Middle frontal gyrus (tissue), 1 donor: ENCODE measurements around the gene AGMAT.

Experiments
- DNase-seq: peaks from one replicate; pipeline ENCODE4 v3.0.0-alpha.2; 2015; ENCODE audit warnings: low spot score; ENCODE audit errors: extremely low spot score

Gene AGMAT

DNA sequence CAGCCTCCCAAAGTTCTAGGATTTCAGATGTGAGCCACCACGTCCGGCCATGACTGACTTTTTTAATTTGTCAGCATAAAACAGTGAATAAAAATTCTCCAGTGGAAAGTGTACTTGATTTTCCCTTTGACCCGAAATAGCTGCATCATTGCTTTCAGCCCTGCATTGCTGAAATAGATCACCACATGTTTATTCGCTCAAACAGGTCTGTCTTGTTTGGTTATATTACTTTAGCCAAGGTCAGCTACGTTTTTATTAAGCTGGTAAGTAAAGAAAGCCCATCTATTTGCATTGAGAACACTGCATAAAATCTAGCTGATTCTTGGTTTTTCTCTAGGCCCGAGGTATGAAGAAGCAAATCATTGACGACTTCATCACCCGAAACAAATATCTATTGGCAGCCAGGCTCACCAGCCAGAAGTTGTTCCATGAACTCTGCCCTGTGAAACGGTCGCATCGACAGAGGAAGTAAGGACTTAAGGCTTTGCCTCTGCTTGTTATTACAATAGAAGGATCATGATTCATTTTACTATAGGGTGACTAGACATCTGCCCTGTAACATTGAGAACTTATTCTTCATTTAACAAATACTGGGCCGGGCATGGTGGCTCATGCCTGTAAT, 25.6 kb downstream of the AGMAT start:
- no peak for DNase-seq

DNA sequence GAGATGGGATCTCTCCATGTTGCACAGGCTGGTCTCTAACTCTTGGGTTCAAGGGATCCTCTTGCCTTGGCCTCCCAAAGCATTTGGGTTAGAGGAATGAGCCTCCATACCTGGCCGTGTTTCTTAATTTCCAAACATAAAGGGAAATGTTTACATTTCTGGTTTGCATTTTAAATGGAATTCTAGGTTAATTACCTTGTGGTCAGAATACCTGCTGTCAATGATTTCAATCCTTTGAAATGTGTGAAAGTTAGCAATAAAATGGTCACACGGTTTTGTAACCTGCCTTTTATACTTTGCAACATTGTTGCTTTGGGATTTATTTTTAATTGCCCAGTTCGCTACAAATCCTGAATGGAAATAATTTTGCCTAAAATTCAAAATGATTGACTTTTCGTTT, 26.3 kb downstream of the AGMAT start:
- no peak for DNase-seq

DNA sequence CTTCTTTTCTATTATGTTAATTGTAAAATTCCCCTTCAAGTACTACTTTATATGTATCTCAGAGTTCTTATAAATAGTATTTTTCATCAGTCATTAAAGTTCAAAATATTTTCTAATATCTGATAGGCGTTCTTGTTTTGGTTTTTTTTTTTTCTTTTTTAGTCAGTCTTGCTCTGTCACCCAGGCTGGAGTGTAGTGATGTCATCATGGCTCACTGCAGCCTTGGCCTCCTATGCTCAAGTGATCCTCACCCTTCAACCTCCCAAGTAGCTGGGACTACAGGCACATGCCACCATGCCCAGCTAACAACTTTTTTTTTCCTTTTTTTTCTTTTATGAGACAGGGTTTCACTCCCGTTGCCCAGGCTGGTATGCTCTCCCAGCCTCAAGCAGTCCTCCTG, 27.3 kb downstream of the AGMAT start:
- no peak for DNase-seq

DNA sequence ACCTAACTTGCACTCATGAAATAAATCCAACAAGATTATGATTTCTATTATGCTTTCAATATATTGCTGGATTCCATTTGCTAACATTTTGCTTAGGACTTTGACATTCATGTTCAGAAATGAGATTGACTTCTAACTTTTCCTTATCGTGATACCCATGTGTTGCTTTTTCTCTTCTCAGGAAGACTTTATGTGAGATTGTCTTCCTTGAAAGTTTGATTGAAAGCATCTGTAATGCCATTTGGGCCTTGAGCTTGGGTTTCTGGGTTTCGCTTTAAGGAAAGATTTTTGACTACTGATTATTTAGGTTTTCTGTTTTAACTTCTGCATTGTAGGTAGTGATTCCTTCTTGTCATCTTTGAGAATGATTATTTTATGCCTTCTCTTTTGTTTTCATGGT, 27.8 kb downstream of the AGMAT start:
- DNase-seq, result no peak

DNA sequence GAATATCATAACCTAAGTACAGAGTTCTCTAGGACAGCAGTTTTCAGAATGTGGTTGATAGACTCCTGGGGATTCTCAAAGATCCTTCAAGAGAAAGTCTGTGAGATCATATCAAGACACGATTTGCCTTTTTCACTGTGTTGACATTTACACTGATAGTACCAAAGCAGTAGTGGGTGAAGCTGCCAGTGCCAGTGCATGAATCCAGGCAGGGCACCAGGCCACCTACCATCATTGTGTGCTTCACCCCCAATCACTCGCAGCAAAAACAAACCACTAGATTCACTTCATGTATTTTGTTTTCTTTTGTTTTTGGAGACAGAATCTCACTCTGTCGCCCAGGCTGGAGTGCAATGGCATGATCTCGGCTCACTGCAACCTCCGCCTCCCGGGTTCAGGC, 34.3 kb downstream of the AGMAT start:
- no peak for DNase-seq

DNA sequence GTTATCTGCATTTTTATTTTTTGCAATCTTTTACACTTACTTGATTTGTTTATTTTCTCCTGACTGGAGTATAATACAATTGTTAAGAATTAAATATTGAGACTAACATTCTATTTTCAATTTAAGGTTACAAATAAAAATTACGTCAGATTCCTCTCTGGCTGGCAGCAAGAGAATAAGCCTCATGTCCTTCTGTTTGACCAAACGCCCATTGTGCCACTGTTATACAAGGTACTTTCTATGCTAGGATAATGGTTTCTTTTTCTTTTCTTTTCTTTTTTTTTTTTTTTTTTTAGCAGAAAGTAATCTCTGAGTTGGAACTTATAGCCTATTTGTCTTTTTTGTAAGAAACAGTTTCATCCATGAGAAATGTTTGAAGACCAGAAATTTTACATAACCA, 38.2 kb downstream of the AGMAT start:
- no peak for DNase-seq

DNA sequence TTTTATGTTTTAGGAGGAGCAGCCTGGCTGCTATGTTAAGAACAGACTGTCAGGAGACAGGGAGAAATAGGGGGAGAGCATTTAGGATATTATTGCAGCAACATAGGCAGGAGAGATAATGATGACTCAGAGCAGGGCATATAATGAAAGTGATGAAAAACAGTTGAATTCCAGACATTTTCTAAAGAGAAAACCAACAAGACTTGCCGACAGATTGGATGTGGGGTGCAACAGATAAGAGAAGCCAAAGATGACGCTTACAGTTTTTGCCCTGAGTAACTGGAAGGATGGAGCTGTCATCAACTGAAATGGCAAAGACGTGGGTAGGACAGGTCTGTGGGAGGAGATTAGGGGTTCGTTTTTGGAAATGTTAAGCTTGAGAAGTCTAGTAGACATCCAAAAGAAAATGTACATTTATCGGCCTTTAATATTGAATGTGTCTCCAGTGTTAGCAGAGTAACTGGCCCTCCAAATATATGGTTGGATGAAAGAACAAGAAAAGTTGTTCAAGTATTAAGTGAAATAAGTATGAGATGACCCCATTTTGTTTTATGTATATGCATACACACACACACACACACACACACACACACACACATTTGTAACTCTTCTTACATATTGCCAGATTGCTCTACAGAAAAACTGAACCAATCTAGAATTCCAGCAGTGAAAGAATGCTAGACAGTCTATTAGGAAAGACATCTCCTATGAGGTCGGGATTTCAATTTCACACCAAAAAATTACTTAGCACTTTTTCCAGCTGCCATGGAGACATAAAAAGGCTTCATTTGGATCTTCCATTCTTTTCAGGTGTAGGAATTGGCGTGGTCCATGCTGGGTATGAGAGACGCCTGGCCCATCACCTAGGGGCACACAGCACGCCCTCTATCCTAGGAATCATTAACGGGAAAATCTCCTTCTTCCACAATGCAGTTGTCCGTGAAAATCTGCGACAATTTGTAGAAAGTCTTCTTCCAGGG, 41.0 kb downstream of the AGMAT start:
- no peak for DNase-seq

DNA sequence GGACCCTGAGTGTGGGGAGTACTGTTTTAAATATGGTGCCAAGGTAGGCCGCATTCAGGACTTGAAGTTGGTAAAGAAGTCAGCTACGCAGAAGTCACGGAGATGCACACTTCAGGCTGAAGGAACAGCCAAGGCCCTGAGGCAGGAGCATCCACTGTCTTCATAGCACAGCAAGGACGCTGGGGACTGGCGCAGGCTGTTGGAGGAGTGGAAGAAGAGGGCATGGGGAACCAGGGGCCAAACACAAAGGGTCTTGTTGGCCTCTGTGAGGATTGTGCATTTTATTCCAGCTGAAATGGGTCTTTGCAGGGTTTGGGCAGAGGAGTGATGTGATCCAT, 41.6 kb downstream of the AGMAT start:
- no peak for DNase-seq

DNA sequence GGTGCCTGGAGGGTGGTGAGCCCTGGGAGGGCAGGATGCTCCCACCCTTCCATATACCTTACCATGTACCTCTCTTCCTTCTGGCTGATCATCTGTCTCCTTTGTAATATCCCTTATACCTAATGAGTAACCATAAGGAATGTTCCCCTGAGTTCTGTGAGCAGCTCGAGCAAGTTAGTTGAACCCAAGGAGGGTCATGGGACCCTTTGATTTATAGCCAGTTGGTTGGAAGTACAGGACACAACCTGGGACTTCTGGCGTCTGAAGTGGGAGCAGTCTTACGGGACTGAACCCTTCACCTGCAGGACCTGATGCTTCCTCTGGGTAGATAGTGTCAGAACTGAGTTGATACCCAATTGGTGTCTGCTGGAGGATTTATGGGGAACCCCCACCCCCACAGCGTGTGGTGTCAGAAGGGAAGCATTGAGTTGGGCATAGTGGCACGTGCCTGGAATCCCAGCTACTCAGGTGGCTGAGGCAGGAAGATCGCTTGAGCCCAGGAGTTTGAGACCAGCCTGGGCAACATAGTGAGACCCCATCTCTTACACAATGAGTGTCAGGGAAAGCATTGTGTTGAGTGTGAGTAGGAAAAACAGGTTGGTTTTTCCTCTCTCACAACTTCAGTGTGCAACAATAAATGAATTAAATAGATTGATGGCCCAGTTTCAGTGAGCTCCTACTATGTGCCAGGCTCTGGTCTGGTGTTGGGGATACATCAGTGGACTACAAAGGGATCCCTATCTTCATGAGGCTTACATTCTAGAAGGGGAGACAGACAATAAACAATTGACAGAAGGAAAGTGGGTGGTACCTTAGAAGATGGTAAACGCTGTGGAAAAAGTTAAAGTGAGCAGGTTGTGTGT, 42.2 kb downstream of the AGMAT start:
- no peak for DNase-seq

DNA sequence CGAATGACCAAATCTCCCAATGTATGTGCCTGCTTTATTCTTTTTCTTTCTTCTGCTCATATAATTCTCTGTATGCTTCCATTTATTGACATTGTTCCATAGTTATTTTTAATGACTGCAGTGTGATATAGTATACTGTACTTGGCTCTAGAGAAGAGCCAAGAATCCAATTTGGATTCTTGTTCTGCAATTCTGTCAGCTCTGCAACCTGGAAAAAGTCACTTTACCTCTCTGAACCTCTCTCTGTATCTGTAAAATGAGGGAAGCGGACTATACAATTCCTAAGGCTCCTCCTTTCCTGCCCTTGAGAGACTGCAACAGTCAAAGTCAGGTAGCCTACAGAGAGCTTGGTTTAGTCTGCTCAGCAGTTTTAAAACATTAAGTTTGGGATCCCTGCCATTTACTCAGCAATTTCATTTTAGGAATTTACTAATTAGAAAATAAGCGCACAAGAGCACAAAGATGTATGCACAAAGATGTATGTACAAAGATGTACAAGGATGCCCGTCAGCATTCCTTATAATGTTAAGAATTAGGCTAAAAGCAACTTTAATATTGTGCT, 43.5 kb downstream of the AGMAT start:
- DNase-seq, result no peak

DNA sequence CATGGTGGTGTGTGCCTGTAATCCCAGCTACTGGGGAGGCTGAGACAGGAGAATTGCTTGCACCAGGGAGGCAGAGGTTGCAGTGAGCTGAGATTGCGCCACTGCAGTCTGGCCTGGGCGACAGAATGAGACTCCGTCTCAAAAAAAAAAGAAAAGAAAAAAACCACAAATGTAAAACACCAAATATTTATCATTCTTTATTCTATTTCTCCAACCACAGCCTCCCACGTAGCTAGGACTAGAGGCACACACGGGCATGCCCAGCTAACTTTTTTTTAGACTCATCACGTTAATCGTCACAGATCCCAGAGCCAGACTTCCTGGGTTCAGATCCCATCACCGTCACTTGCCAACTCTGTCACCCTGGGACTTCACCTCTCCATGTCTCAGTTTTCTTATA, 44.7 kb downstream of the AGMAT start:
- DNase-seq, result no peak

DNA sequence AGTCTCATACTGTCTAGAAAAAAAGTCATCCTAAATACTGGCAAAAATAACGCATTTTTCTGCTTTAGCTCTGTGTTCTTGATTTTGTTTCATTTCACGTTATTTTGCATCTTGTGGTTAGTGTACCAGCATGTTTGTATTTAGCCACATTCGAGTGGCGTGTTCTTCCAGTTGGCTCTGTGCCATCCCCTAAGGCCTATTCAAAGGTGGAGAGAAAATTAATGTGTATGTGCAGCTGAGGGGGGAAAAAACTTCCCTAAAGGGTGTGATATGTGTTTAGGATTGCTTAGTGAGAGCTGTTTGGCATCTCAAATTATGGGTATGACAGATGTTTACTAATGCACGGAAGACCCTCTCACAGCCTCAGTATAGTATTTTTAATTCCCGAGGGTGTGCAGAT, 46.1 kb downstream of the AGMAT start:
- DNase-seq, result no peak

DNA sequence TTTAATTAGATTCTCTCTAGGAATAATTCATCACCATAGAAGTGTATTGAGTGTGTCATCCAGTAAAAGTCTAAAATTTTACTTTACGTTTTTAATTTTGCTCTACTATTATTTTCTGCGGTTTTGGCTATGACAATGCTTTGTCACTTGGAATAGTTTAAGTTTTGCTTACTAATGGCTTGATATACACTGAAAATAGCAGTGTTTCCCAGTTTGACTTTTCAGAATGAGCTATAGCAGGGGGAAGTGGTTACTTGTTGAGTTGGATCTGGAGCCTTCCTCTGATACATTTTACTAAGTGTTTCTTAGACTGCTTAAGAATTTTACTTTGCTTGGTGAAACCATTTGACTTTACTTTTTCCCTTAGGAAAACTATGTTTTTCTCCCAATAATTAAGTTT, 53.2 kb downstream of the AGMAT start:
- DNase-seq, result no peak

DNA sequence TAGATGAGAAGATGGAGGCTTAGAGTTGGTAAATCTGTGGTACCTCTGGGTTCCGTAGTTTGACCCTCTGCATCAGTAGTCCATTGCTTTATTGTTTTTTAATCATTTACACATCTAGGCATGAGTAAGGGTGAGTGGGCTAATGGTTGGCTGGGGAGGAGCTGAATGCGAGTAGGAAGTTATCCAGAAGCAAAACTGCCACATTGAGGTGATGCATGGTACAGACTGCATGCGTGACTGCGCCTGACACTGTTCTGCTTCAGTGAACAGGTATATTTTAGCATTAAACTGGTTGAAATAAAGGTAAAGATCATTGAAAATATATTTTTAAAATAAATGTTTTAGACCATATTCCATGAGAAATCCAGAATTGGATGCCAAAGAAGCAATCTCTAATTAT, 53.8 kb downstream of the AGMAT start:
- no peak for DNase-seq

DNA sequence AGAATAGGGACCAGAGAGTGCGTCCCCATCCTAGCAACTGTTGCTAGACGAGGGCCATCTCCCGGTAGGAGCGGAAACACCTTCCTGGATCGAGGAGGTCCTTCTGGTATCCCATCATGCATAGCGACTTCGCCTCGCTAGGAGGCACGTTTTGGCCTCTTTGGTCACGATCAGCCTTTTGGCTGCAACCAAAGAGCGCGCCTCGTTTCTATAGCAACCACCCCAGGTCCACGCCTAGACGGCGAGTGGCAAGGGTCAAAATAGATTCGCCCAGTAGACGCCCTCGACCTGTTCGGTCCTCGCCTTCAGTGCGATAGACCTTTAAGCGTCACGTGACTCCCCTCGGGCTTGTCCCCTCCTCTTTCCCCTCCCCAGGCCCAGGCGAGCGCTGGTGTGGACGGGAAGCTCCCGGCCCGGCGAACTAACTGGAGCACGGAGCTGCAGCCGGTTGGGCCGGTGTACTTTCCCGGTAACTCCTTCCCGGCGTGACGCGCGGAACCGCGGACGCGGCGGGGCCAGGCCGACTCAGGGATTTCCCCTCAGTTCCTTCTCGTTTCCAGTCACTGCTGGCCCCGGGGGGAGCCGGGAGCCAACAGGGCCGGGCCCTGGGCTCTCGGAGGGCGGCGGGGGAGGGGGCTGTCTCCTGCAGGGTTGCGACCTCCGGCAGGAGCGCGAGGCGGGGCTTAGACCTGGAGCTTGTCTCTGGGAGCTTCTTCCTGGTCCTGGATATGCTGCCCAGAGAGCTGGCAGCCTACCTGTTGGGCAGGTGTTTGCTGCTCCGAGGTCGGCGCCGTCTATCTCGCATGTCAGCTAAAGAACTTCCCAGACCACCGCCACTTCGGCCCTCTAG, 58.1 kb downstream of the AGMAT start, which contains the start of gene DNAJC16:
DNAJC16 (plus strand) TSS at position 359 of the 850 bp plus-strand sequence. CDS start 2,258 bp downstream, outside the sequence.
- peak; percentile 99 for DNase-seq

DNA sequence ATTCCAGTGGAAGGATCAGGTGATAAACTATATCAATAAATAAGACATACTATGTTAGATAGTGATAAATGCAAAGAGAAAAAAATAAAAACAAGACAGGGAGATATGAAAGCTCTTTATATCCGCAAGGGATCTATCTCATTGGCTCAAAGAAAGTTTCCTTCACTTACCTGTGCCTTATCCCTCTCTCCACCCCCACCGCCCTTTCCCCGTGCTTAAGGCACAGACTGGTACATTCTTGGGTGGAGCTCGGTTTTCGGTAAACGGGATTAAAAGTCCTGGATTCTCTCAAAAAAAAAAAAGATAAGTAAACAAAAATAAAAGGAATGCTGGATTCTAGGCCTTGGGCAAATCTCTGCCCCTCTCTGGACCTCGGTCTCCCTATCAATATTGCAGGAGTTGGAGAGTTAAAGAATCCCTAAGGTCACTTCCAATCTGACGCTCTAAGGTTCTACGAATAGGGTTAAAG, 58.8 kb downstream of the AGMAT start:
- DNase-seq, result no peak

DNA sequence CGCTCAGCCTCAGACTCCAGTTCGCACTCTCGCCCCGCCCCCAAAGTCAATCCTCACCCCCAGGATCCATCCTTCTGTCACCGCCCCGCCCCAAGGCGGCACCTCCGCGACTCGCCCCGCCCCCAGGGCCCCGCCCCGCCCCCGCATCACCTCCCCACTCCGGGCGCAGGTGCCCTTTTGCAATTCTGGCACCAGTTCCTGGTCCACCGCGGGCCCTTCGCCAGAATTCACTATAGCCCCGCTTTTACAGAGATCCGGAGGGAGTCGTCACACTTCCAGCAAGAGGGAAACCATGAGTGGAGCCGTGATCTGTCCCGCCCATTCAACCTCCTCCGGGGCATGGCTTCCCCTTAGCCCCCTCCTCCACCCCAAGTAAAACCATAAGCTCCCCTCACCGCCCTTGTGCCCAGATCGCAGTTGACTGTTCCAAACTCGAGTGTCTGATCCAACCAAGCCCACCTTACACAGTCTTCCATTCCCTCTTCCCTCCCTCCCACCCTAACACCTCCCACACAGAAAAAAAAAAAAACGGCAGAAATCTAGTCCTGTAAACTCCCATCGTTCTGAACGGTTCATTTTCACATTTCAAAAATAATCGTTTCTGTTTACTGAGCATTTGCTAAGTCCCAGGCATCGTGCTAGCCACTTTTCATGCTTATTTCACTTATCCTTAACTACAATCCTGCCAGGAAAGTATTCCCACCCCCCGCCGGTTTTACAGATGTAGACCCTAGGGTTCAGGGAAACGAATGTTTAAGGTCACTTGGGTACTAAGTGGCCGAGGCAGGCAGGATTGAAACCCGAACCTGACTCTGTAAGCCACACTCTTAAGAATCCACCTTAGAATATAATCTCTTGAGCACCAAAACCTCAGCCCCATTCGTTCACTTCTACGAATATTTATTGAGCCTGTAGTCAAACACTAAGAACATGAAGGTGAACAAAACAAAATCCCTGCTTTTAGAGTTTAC, 59.5 kb downstream of the AGMAT start:
- DNase-seq, result no peak

DNA sequence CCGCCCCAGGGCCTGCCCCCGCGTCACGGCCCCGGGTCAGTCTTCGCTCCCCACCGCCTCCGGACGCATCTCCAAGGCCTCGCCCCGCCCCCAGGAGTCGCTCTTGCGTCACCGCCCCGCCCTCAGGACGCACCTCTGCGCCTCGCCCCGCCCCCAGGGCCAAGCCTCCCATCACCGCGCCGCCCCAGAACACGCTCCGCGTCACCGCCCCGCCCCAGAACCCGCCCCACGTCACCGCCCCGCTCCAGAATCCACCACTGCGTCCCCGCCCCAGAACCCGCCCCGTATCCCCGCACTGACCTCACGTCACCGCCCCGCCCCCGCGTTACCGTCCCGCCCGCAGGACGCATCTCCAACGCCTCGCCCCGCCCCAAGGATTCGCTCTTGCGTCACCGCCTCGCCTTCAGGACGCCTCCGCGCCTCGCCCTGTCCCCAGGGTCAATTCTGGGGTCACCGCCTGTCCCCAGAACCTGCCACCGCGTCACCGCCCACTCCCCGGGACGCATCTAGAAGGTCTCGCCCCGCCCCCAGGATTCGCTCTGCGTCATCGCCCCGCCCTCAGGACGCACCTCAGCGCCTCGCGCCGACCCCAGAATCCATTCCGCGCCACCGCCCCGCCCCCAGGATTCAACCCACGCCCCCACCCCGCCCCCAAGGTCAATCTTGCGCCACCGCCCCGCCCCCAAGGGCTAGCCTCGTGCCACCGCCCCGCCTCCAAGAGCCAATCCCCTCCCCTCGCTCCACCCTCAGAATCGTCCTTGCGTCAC, 60.4 kb downstream of the AGMAT start:
- peak; percentile 95 for DNase-seq

DNA sequence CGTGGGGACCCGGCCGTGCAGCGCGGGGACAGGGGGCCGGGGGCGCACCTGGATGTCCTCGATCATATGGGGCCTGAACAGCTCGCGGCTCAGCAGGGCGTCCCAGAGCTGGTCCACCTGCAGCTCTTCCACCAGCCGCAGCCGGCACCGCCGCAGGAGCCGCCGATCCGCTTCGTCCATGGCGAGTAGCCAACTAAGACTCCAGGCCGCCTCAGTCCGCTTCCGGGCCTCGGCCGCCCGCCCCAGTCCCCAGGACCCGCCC, 60.9 kb downstream of the AGMAT start, which contains the start of gene CASP9:
CASP9 (minus strand) TSS at position 195 of the 262 bp plus-strand sequence; CDS start at position 180, 15 bp downstream.
- DNase-seq, result no peak
